GM08714 (cell line): Measurements from ENCODE around the gene ARFGAP2.

Source experiments
- H3K4me3 ChIP-seq: fragments of 200-500 bp; sonication (Bioruptor generic); 2 replicates; pipeline ENCODE4 v1.5.1; 2014; ENCODE audit warnings: mild to moderate bottlenecking, low read length, inconsistent platforms
- ZNF274 ChIP-seq: IDR thresholded peaks from 2 replicates; pipeline ENCODE4 v1.6.1; 2012; ENCODE audit warnings: mild to moderate bottlenecking, low read depth, low read length

The ARFGAP2 gene

DNA sequence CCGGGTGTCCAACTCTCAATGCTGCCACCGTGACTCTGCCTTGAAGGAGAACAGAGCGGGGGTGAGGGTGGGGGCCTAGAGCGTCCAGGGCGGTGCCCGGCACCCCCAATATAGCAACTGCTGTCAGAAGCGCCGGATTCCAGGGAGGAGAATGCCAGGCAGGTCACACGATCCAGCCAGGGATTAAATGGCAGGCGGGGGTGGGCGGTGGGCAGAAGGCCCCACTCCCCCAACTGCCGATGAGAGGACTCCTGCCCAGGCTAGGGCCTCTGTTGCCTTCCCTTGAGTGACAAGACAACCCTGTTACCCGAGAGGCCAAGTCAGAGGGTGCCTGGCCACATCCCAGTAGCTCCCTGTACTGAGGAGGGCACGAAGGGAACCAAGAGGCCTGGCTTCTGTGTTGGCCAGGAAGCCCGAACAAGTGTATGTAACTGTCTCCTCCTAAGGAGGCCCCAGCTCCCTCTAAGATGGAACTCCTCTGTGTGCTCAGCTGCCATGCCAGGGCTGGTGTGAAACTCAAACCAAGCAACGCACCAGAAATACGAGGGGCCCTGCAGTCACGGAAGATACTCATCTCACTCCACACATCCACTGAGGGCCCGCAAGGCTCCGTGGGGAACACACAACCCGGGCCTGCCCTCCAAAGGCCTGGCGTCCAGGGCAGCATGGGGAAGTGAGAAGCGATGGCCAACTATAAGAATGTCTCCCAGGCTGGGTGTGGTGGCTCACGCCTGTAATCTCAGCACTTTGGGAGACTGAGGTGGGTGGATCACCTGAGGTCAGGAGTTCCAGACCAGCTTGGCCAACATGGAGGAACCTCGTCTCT, 6.6 kb upstream of the ARFGAP2 start:
- H3K4me3 ChIP-seq = no peak overlapping the region
- TF ChIP-seq ZNF274 = no peak

DNA sequence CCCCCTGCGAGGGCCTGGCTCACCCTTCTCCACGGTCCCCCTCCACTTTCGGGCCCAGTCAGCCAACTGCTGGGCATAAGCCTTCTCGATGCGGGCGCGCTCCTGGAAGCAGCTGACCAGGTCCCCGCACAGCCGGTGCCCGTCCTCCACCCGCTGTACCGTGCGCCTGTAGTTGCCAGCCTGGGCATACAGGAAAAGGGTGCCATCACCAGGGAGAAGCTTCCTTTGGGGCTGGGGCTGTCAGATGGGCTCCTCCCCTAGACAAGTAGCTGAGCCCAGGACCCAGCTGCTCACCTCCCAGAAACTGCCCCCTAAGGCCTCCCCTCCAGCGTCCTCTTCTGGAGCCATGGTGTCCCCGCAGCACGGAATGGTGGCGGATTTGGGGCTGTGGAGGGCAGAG, 5.7 kb upstream of the ARFGAP2 start:
- no peak for TF ChIP-seq ZNF274

DNA sequence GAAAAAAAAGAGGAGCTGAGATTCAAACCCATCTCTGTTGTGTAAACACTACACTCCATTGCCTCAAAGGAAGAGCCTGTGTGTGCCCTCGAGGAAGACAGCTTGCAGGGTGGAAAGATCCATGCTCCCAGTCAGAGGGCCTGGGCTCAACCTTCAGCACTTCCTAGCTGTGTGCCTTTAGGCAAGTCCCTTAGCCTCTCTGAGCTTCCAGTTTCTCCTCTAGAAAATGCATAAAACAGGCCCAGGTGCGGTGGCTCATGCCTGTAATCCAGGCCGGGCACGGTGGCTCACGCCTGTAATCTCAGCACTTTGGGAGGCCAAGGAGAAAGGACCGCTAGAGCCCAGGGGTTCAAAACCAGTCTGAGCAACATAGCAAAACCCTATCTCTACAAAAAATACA, 4.6 kb upstream of the ARFGAP2 start:
- H3K4me3 ChIP-seq = no peak overlapping the region
- no peak for TF ChIP-seq ZNF274

More for the DNA sequence above, 5.7 kb upstream of the ARFGAP2 start:
- no peak overlapping the region for H3K4me3 ChIP-seq

DNA sequence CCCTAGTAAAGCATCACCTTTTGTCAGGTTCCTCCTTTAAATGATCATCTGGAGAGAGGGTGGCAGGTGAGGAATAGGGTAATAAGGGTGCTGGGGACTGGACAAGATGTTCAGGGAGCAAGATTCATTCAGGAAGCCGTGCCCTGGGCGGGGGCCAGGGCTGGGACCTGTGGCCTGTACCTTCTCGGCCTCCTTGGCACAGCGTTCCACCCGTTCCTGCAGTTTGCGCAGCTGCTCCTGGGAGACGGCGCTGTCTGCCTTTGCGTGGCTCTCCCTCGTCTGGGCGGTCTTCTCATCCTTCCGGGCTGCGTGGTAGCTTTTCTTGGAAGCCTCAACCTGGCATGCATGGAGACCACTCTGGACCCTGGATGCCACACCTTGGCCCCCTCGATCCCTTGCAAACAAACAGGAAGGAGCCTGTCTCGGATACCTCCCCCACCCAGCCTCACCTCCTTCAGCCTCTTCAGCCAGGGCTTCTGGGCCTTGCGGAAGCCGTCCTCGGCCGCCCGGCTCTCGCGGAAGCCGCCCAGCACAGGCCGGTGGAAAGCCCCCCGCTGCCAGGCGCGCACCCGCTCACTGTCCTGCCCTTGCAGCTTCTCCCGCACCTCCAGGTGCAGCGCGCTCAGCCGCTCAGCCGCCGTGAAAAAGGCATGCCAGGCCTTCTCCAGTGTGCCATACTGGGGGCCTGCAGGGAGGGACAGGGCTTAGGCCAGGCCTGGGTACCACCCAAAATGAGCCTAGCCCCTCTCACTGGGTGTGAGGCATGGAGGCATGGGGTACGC, 3.5 kb upstream of the ARFGAP2 start:
- TF ChIP-seq ZNF274 = no peak
- no peak overlapping the region for H3K4me3 ChIP-seq

DNA sequence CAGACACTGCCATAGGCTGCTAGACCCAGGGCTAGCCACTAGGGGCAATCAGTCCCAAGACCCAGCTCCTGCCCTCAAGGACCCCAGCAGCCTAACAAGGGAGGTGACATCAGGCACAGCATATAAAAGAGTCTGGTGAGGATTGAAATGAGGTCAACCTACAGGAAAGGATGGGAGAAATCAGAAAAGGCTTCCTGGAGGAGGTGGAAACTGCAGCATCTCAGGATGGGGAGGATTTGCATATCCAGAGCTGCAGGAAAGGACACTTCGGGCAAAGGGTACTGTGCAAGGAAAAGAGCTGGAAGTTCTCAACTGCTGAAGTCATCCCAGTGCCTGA, 2.9 kb upstream of the ARFGAP2 start:
- no peak for TF ChIP-seq ZNF274

DNA sequence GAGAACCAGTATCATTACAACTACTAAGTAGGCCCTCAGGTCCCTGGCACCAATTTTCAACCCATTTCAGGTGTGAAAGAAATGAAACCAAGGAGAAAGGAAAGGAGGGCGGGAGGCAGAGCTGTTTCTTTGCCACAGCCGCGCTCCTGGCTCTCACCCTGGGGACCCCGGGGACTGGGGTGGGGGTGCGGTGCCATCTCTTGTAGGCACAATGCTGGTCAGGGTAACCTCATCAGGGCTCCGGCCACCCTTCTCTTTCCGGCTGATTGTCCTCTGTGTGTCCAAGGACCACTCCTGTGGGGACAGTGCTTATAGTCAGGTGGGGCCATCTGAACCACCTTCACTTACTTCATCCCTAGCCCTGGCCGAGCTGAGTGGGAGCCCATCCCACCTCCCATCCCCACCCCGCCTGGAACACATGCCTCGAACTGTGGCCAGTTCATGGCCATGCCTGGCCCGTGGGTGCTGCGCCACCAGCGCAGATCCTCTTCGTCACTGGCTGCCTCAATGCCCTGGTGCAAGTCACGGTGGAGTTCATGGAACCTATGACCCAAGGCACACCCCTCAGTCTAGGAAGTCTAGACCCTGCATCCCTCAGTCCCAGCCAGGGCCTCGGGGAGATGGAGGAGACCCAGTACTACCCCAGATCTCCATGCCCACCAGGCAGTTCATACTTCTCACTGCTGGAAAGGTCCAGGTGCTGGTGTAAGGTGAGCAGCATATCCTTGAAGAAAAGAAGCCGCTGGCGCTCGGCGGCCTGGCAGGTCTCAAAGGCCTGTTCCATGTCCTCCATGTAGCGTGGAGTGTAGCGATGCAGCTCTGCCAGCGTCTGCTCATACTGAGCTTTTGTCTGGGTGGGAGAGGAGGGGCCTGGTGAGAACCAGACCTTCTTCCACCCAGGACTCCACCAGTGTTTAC, 2.3 kb upstream of the ARFGAP2 start:
- H3K4me3 ChIP-seq = no peak overlapping the region
- no peak for TF ChIP-seq ZNF274

More for the DNA sequence above, 2.9 kb upstream of the ARFGAP2 start:
- H3K4me3 ChIP-seq = no peak overlapping the region

DNA sequence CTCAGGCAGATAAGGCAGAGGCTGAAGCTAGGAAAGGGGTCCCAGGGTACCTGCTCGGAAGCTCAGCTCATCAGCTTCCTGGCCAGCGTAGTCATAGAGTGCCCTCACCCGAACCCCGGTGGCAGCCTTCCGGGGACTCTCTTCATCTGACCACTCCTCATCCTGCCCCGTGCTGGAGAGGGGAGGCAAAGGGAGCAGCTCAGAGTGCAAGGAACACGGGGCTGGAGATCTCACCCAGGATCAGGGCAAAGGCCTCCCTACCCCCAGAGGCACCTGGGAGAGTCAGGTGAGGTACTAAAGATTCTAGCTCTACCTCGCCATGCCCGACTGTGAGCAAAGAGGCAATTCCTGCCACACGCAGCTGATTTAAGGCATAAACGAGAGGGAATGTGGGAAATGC, 1.6 kb upstream of the ARFGAP2 start:
- no peak for TF ChIP-seq ZNF274
- no peak overlapping the region for H3K4me3 ChIP-seq

DNA sequence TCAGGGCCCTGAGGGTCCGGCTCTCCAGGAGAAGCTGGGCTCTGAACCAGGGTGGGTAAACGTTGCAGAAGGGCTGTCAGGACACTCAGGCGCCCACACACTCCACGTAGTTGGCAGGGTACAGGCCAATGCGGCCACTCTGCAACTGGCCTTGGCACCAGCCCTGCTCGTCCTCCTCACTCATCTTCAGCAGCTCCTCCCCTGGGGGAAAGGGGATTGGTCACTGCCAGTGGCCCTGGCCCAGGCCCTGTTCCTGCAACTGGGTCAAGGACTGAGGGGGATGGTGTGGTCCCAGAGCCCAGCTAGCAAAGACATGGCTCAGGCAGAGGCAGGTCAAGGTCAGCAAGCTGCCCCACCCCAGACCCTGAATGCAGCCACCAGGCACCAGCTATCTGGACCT, 1.2 kb upstream of the ARFGAP2 start:
- no peak overlapping the region for H3K4me3 ChIP-seq
- no peak for TF ChIP-seq ZNF274

DNA sequence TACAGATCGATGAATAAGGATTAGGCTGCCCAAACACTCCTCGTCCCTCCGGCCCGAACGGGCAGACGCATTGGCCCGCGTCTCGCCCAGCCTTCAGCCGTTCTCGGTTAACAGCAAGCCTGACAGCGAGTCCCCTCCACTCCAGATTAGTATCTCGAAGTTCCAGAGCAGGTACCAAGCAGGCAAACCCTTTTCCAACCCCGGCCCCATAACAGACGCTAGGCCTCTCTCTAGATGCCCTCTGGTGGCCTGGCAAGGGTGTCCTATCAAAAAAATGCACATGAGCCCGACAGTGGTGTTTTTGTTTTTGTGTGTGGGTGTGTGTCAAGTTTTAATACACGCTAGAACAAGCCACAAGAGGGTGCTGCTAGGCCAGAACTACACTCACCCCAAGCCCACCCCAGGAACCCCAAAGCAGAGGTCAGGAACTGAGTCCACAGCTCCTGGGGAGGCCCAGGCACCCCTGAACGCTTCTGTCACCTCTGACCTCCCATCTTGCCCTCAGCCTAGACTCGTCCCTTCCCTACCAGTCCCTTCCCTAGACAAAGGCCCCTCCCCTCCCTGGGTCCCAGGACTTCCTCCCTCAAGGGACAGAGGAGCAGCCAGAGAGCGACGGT, 658 bp upstream of the ARFGAP2 start:
- H3K4me3 ChIP-seq = peak overlapping the region; percentile 74; the same call in 1 of the 2 replicates
- TF ChIP-seq ZNF274 = no peak

DNA sequence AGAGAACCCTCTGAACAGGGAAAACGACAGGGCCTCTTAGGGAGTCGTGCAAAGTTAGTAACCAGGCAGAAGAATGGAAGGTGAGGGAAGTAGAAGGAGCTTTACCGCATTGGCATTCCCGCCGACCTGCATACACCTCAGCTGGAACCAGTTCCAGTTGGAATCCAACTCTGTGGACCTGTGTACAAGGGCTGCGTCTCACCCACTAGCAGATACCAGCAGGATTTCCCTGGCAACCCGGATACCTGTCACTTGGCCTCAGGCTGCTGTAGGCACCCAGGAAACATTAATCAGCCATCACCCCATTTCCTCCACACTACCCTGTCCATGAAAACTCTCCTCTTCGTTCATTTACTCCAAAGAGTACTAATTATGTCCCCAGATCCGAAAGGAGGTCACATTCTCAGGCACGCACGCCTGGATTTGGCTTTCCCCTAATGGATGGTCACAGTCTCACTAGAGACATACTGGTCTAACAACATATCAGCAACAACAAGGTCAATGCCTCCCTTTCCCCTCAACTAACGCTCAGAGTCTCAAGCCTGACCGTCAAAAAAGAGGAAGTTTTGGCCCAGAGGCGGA, 842 bp downstream of the ARFGAP2 start:
- H3K4me3 ChIP-seq = peak overlapping the region; percentile 92
- no peak for TF ChIP-seq ZNF274

DNA sequence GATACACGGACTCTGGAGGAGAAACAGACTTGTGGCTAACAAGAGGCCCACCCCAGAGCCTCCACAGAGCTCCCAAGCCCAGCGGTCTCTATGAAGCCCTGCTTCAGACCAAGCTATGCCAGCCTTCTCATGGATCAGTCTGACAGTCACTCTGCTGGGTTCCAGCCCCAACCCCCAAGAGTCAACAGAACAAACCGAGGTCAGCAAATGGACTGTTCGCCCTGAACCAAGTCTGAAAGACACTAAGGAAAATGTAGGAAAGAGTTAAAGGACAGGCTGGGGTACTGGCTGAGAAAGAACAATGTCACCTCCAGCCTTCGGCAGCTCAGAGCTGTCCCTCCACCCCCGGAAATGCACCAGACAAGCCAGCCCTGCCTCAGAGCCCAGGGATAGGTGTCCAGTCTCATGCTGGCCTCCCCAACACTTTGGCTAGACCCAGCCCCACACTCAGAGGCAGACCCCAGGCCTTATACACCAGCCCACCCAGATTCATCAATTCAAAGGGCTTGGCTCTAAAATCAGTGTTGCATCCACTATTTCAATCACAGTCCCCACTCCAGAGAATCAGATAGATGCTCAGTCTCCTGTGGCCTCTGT, 3.8 kb downstream of the ARFGAP2 start:
- H3K4me3 ChIP-seq = no peak overlapping the region
- TF ChIP-seq ZNF274 = no peak

DNA sequence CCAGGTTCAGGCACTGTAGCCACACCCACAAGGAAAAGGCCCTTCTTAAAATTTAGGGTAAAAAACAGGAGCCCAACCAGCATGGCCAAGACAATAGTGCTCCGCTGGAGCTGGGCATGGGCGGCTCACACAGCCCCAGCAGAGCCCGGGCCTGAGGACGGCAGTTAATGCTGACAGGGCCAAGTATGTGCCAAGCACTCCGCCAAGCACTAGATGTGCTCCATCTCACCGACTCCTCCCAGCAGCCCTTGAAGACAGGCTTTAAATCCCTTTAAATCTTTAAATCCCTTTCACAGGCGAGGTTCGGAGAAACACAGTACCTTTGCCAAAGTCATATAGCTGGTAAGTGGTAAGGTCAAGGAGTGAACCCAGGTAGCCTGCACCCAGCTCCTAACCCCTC, 4.8 kb downstream of the ARFGAP2 start:
- no peak for TF ChIP-seq ZNF274
- H3K4me3 ChIP-seq = no peak overlapping the region

DNA sequence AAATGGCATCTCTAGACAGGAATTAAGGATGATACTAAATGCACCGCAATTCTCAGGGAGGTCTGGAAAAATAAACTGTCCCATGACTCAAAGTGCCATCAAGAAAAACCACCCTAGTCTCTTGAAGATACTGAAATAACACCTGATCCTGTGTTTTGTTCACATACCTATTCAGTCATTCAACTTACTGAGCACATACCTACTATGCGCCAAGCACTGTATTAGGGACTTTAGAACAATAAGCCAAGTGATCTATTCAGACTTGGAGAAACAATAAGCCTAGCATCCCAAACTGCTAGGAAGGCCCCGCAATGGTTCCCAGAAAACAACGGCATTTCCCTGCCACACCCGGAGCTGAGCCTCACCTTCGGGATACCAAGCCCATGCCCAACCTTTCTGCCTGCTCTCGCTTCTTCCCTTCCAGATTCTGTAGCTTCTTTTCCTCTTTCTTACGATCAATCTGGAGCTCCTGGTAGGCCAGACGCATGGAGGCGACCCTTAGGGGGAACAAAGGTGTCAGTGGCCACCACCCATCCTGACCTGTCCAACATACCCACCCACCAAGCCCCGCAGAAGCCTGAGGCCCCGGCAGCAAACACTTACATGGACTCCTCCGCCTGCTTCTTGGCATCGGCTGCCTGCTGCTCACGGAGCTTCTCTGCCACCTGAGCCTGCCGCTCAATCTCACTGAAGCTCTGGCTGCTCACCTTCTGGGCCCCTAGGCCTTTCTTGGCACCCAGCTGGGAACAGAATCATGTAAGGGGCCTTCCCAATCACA, 5.4 kb downstream of the ARFGAP2 start:
- no peak overlapping the region for H3K4me3 ChIP-seq
- TF ChIP-seq ZNF274 = no peak
